Measurements from ENCODE around the gene ELP5. TPM values are rescaled to one million over a fixed set of nuclear protein-coding genes. Genes with fewer than 3 reads are reported as not detected.

The ELP5 gene
- total and polyA plus RNA-seq, 2 donors (not counting 3 experiments of a cell fraction or from before 2014, with no cell fraction given) = 44.4 to 54.7 TPM

GRCh38 chr17:7250695-7251627, 1.1 kb upstream of the ELP5 start:
- dilution Hi-C loops (cut with MboI; ENCODE audit: extremely low pct_ligation_motif_present, low sequenced_read_pairs) (no loop called here), intact Hi-C loops (cut with micrococcal nuclease) (loop anchor here (5.0 kb wide), 1 partner anchor 186 kb away; the partner anchor contains the start of genes FGF11 and TMEM102)
- Histone ChIP-seq H3K36me3 (ENCODE audit: control insufficient read depth in 2 of 2, extremely low read depth in 1 of 2, insufficient read depth in 2 of 2, low read length in 2 of 2) (peaks cover 0 to 15% of the 10 kb centered on the region in 2 experiments), H3K9me1 (replicated peaks; ENCODE audit: control insufficient read depth, extremely low read depth, insufficient read depth, low read length) (no peaks in the 10 kb centered on the region), H3K9me3 (replicated peaks; ENCODE audit: control insufficient read depth, insufficient read depth, low read length) (no peaks in the 10 kb centered on the region), H3K27me3 (ENCODE audit: control insufficient read depth in 2 of 2, insufficient read depth in 2 of 2, low read length in 2 of 2) (no peaks in the 10 kb centered on the region), H3K27ac (ENCODE audit: insufficient read depth, low read depth, low read length) (peak overlapping the region; percentile 30), H2AFZ (ENCODE audit: low read depth, low read length) (no peak overlapping the region), H3K4me2 (ENCODE audit: insufficient read depth, low read length) (peak overlapping the region; percentile 75), H3K4me1 (ENCODE audit: control insufficient read depth, extremely low read depth, insufficient read depth, low read length) (peaks cover 23% of the 10 kb centered on the region), H3K9ac (replicated peaks; ENCODE audit: extremely low read depth, insufficient read depth, low read length) (peak overlapping the region; percentile 80), H3K4me3 (replicated peaks in 1 of 3; ENCODE audit: insufficient read depth in 1 of 3, low read depth in 1 of 3, low read length in 3 of 3) (peak overlapping the region; percentile 57 to 87 (median 83)), H4K20me1 (replicated peaks; ENCODE audit: control insufficient read depth, extremely low read depth, insufficient read depth, low read length) (no peaks in the 10 kb centered on the region), H3K79me2 (ENCODE audit: control insufficient read depth, insufficient read depth, low read length) (peaks cover 65% of the 10 kb centered on the region)
- peak; percentile 42 for DNase-seq (ENCODE audit: low read depth, low spot score)
- POLR2A ChIA-PET = no interaction called here
- BruUV-seq (replicated peaks) = no TSS peak
- CTCF ChIA-PET = interaction anchor here (0.6 to 1.2 kb wide), 3 partner anchors 8 to 52 kb away, joined by 3 to 5 read pairs (median 3); no protein-coding TSS in a partner anchor
- no peak for TF ChIP-seq CTCF (IDR thresholded peaks at IDR 0.05; ENCODE audit: extremely low read depth in 1 of 2, insufficient read depth in 1 of 2, low read depth in 1 of 2, low read length in 2 of 2)
- no peak for TF ChIP-seq GATA2 (IDR thresholded peaks at IDR 0.05; ENCODE audit: insufficient read depth, insufficient read length, low read depth, low read length)
- no peak for TF ChIP-seq MYC (IDR thresholded peaks at IDR 0.05; ENCODE audit: low read depth, low read length)
- TF ChIP-seq EZH2 (IDR thresholded peaks at IDR 0.05; ENCODE audit: borderline replicate concordance, low read depth, low read length, severe bottlenecking) = no peak
- no peak for TF ChIP-seq POLR2AphosphoS5 (IDR thresholded peaks at IDR 0.05; ENCODE audit: insufficient read depth, low read depth, low read length)
- TF ChIP-seq FOS (IDR thresholded peaks at IDR 0.05; ENCODE audit: borderline replicate concordance, insufficient read depth, low read length) = no peak
- TF ChIP-seq POLR2A (IDR thresholded peaks at IDR 0.05; ENCODE audit: low read depth, low read length) = no peak
- no peak for TF ChIP-seq MAX (IDR thresholded peaks at IDR 0.05; ENCODE audit: insufficient read depth, insufficient read length)
- no peak for TF ChIP-seq JUN (IDR thresholded peaks at IDR 0.05; ENCODE audit: borderline replicate concordance, insufficient read depth, insufficient read length, low read depth)
- FAIRE-seq = peak; percentile 8
